ENCODE data around the gene B3GLCT.

DNA sequence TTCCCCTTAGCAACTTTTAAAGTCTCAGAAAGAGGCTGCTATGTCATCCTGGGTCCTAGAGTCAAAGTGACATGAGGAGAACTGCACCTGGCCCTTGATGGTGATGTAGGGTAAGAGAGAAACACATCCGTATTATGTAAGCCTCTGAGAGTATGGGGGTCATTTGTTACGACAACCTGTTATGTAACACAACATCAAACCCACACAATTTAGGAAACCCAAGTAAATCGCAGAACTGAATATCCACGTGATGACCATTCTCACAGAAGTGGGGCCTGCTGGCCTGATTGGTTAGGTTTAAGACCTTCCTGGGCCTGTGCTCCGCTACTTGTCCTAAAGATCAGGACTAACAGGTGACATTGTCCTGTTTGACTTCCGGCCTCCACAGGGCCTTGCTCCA is 15.3 kb upstream of the B3GLCT start:
- TF ChIP-seq CTCF (conservative IDR thresholded peaks at IDR 0.05; ENCODE audit: low read depth in 2 of 2): no peak
- TF ChIP-seq POLR2AphosphoS5 (IDR thresholded peaks at IDR 0.05; ENCODE audit: low read depth): no peak
- no peak for TF ChIP-seq EZH2phosphoT487 (IDR thresholded peaks at IDR 0.05; ENCODE audit: unreplicated experiment)
- TF ChIP-seq, protein P1, sequence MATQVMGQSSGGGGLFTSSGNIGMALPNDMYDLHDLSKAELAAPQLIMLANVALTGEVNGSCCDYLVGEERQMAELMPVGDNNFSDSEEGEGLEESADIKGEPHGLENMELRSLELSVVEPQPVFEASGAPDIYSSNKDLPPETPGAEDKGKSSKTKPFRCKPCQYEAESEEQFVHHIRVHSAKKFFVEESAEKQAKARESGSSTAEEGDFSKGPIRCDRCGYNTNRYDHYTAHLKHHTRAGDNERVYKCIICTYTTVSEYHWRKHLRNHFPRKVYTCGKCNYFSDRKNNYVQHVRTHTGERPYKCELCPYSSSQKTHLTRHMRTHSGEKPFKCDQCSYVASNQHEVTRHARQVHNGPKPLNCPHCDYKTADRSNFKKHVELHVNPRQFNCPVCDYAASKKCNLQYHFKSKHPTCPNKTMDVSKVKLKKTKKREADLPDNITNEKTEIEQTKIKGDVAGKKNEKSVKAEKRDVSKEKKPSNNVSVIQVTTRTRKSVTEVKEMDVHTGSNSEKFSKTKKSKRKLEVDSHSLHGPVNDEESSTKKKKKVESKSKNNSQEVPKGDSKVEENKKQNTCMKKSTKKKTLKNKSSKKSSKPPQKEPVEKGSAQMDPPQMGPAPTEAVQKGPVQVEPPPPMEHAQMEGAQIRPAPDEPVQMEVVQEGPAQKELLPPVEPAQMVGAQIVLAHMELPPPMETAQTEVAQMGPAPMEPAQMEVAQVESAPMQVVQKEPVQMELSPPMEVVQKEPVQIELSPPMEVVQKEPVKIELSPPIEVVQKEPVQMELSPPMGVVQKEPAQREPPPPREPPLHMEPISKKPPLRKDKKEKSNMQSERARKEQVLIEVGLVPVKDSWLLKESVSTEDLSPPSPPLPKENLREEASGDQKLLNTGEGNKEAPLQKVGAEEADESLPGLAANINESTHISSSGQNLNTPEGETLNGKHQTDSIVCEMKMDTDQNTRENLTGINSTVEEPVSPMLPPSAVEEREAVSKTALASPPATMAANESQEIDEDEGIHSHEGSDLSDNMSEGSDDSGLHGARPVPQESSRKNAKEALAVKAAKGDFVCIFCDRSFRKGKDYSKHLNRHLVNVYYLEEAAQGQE (IDR thresholded peaks at IDR 0.05; ENCODE audit: unreplicated experiment): no peak
- no peak for TF ChIP-seq EZH2 (IDR thresholded peaks at IDR 0.05; ENCODE audit: low read depth, unreplicated experiment)
- no peak for TF ChIP-seq CREB1 (CRISPR knock-in tag; IDR thresholded peaks at IDR 0.05; ENCODE audit: low read depth)
- no peak for TF ChIP-seq ZNF114 (CRISPR knock-in tag; IDR thresholded peaks at IDR 0.05)
- no peak for TF ChIP-seq JUNB (IDR thresholded peaks at IDR 0.05; ENCODE audit: unreplicated experiment)
